SK-N-SH treated with all-trans-retinoic acid at 6 μM for 48 hours (cell line): ENCODE data around the gene FRMD5.

Experiments
- ATAC-seq: fragments of 200-7000 bp; cut with Tn5 transposase; 3 replicates; pipeline ENCODE4 v1.9.1; 2020; ENCODE audit warnings: mild to moderate bottlenecking, moderate library complexity
- ARNTL ChIP-seq: fragments of 450-650 bp; formaldehyde crosslinking; IDR thresholded peaks from 2 replicates; pipeline ENCODE4 v1.5.0; 2020; ENCODE audit warnings: low read depth, mild to moderate bottlenecking, moderate library complexity, borderline replicate concordance
- BACH2 ChIP-seq: fragments of 250-450 bp; sonication (Bioruptor Pico); IDR thresholded peaks from 2 replicates; pipeline ENCODE4 v1.9.0; 2021; ENCODE audit warnings: mild to moderate bottlenecking, borderline replicate concordance
- CREB5 ChIP-seq: fragments of 250-450 bp; sonication (Bioruptor Pico); IDR thresholded peaks from 2 replicates; pipeline ENCODE4 v1.5.1; 2020; ENCODE audit warnings: low read depth, mild to moderate bottlenecking, moderate library complexity
- CSRNP3 ChIP-seq: fragments of 250-450 bp; sonication (Bioruptor Pico); IDR thresholded peaks from 2 replicates; pipeline ENCODE4 v1.5.1; 2021; ENCODE audit warnings: mild to moderate bottlenecking, moderate library complexity
- ESRRG ChIP-seq: fragments of 250-450 bp; sonication (Bioruptor Pico); IDR thresholded peaks from 2 replicates; pipeline ENCODE4 v1.6.1; 2021; ENCODE audit warnings: mild to moderate bottlenecking
- GLIS3 ChIP-seq: fragments of 250-450 bp; sonication (Bioruptor Pico); IDR thresholded peaks from 2 replicates; pipeline ENCODE4 v1.5.0; 2020; ENCODE audit warnings: mild to moderate bottlenecking, moderate library complexity
- ISL1 ChIP-seq: fragments of 250-450 bp; sonication (Bioruptor Pico); IDR thresholded peaks from 2 replicates; pipeline ENCODE4 v2.1.2; 2022; ENCODE audit warnings: mild to moderate bottlenecking, moderate library complexity
- OSR1 ChIP-seq: fragments of 250-450 bp; sonication (Bioruptor Pico); IDR thresholded peaks from 2 replicates; pipeline ENCODE4 v1.8.0; 2022; ENCODE audit warnings: moderate library complexity, mild to moderate bottlenecking, inconsistent platforms
- PATZ1 ChIP-seq: fragments of 250-450 bp; sonication (Bioruptor Pico); IDR thresholded peaks from 2 replicates; pipeline ENCODE4 v1.8.0; 2020; ENCODE audit warnings: mild to moderate bottlenecking, moderate library complexity, borderline replicate concordance
- POU6F1 ChIP-seq: fragments of 250-450 bp; sonication (Bioruptor Pico); IDR thresholded peaks from 2 replicates; pipeline ENCODE4 v1.8.0; 2021; ENCODE audit warnings: low read depth, mild to moderate bottlenecking, moderate library complexity, borderline replicate concordance
- PPARA ChIP-seq: fragments of 250-450 bp; sonication (Bioruptor Pico); IDR thresholded peaks from 2 replicates; pipeline ENCODE4 v1.5.0; 2020; ENCODE audit warnings: mild to moderate bottlenecking, borderline replicate concordance
- RARB ChIP-seq: fragments of 250-450 bp; sonication (Bioruptor Pico); IDR thresholded peaks from 2 replicates; pipeline ENCODE4 v1.8.0; 2021; ENCODE audit warnings: mild to moderate bottlenecking, moderate library complexity
- SNAI2 ChIP-seq: fragments of 250-450 bp; sonication (Bioruptor Pico); IDR thresholded peaks from 2 replicates; pipeline ENCODE4 v1.5.0; 2020; ENCODE audit warnings: mild to moderate bottlenecking, moderate library complexity
- TCF4 ChIP-seq: fragments of 250-450 bp; sonication (Bioruptor Pico); IDR thresholded peaks from 2 replicates; pipeline ENCODE4 v1.8.0; 2021; ENCODE audit warnings: mild to moderate bottlenecking, moderate library complexity, borderline replicate concordance
- TOX ChIP-seq: fragments of 250-450 bp; sonication (Bioruptor Pico); IDR thresholded peaks from 2 replicates; pipeline ENCODE4 v1.8.0; 2021; ENCODE audit warnings: mild to moderate bottlenecking, moderate library complexity, borderline replicate concordance
- TSHZ2 ChIP-seq: fragments of 250-450 bp; sonication (Bioruptor Pico); IDR thresholded peaks from 2 replicates; pipeline ENCODE4 v1.5.0; 2020; ENCODE audit warnings: mild to moderate bottlenecking, moderate library complexity
- ZC3H10 ChIP-seq: fragments of 250-450 bp; sonication (Bioruptor Pico); IDR thresholded peaks from 2 replicates; pipeline ENCODE4 v1.5.1; 2021; ENCODE audit warnings: mild to moderate bottlenecking, moderate library complexity
- ZFP3 ChIP-seq: fragments of 250-450 bp; sonication (Bioruptor Pico); IDR thresholded peaks from 2 replicates; pipeline ENCODE4 v1.5.0; 2020; ENCODE audit warnings: mild to moderate bottlenecking, moderate library complexity
- ZFP30 ChIP-seq: fragments of 450-650 bp; formaldehyde crosslinking; IDR thresholded peaks from 2 replicates; pipeline ENCODE4 v1.5.0; 2022; ENCODE audit warnings: mild to moderate bottlenecking, moderate library complexity
- ZNF565 ChIP-seq: fragments of 450-650 bp; formaldehyde crosslinking; conservative IDR thresholded peaks from 2 replicates; pipeline ENCODE4 v1.5.0; 2020; ENCODE audit warnings: low read depth, mild to moderate bottlenecking, moderate library complexity
- ZNF70 ChIP-seq: fragments of 450-650 bp; formaldehyde crosslinking; IDR thresholded peaks from 2 replicates; pipeline ENCODE4 v1.5.0; 2020; ENCODE audit warnings: mild to moderate bottlenecking, moderate library complexity
- ZNF8 ChIP-seq: fragments of 450-650 bp; formaldehyde crosslinking; IDR thresholded peaks from 2 replicates; pipeline ENCODE4 v1.5.0; 2020; ENCODE audit warnings: mild to moderate bottlenecking, moderate library complexity

FRMD5 gene

GRCh38 chr15:43931790-43932435, 263.2 kb downstream of the FRMD5 start:
- ATAC-seq, result no peak
- TF ChIP-seq TSHZ2 (CRISPR knock-in tag), result no peak
- TF ChIP-seq TCF4 (CRISPR knock-in tag), result no peak
- no peak for TF ChIP-seq TOX (CRISPR knock-in tag)
- no peak for TF ChIP-seq ZFP3 (CRISPR knock-in tag)
- no peak for TF ChIP-seq ZFP30
- no peak for TF ChIP-seq ZNF8 (CRISPR knock-in tag)
- no peak for TF ChIP-seq ZC3H10 (CRISPR knock-in tag)
- no peak for TF ChIP-seq ZNF565 (CRISPR knock-in tag)
- TF ChIP-seq POU6F1, result no peak
- no peak for TF ChIP-seq GLIS3 (CRISPR knock-in tag)
- TF ChIP-seq ARNTL (CRISPR knock-in tag), result no peak
- no peak for TF ChIP-seq PPARA (CRISPR knock-in tag)
- TF ChIP-seq ZNF70 (CRISPR knock-in tag), result no peak
- no peak for TF ChIP-seq RARB
- no peak for TF ChIP-seq CREB5 (CRISPR knock-in tag)
- TF ChIP-seq CSRNP3, result no peak
- TF ChIP-seq PATZ1 (CRISPR knock-in tag), result no peak
- TF ChIP-seq ESRRG (CRISPR knock-in tag), result no peak
- no peak for TF ChIP-seq SNAI2

- no peak for ATAC-seq
- TF ChIP-seq BACH2 (no peak), ZFP30 (no peak), ZNF565 (CRISPR knock-in tag) (no peak), ISL1 (CRISPR knock-in tag) (no peak), ZNF8 (CRISPR knock-in tag) (no peak), ESRRG (CRISPR knock-in tag) (no peak), OSR1 (CRISPR knock-in tag) (no peak), TCF4 (CRISPR knock-in tag) (no peak), CREB5 (CRISPR knock-in tag) (no peak)
- TF ChIP-seq, all 23 proteins: peak for 0
Observed at GRCh38 chr15:43931119-43931518, 264.0 kb downstream of the FRMD5 start.
